Stomach (tissue), 4 donors: ENCODE measurements around the gene TFIP11.

Experiments used
- POLR2A ChIP-seq, 4 donors: fragments of 450-650 bp; IDR thresholded peaks; one replicate each; pipeline ENCODE4 v1.6.1; 2016; ENCODE audit warnings: antibody characterized with exemption in 4 of 4, control low read depth in 2 of 4, mild to moderate bottlenecking in 1 of 4, moderate library complexity in 1 of 4
- POLR2AphosphoS5 ChIP-seq, 3 donors: sonication (generic); formaldehyde crosslinking; IDR thresholded peaks; one replicate each; pipeline ENCODE4 v1.6.1; 2016; ENCODE audit warnings: antibody characterized with exemption in 3 of 3
- TF ChIP-seq, protein P1 (sequence below), 7 experiments: fragments of 450-650 bp in 4 of 7; fragments of 200-600 bp in 3 of 7; sonication (generic) in 3 of 7; IDR thresholded peaks; one replicate each; pipeline ENCODE4 v1.5.1; 2016 to 2019; ENCODE audit warnings: antibody characterized with exemption in 7 of 7, control low read depth in 2 of 7, mild to moderate bottlenecking in 1 of 7

DNA sequence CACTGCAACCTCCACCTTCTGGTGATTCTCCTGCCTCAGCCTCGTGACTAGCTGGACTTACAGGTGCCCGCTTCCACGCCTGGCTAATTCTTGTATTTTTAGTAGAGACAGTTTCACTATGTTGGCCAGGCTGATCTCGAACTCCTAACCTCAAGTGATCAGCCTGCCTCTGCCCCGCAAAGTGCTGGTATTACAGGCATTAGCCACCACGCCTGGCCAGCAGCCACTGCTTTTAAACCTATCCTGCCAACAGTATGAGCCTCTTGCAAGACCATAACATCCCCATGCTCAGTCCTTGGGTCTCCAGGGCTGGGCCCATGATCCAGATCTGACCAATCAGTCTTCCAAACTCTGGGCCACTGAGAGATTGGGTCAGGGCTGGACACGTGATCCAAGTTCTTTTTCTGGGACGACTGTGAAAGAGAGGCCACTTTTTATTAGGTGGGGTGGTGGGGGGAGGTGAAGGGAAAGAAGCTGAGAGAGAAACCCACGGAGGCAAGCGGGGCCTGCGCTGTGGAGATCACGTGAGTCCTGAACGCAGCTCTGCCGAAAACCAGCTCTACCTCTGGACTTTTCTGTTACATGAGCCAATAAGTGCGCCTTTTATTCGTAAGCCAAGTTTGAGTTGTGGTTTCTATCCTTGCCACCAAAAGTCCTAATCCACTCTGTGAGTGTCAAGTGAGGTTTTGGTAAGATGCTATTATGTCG, 65.3 kb downstream of the TFIP11 start:
- TF ChIP-seq, protein P1, sequence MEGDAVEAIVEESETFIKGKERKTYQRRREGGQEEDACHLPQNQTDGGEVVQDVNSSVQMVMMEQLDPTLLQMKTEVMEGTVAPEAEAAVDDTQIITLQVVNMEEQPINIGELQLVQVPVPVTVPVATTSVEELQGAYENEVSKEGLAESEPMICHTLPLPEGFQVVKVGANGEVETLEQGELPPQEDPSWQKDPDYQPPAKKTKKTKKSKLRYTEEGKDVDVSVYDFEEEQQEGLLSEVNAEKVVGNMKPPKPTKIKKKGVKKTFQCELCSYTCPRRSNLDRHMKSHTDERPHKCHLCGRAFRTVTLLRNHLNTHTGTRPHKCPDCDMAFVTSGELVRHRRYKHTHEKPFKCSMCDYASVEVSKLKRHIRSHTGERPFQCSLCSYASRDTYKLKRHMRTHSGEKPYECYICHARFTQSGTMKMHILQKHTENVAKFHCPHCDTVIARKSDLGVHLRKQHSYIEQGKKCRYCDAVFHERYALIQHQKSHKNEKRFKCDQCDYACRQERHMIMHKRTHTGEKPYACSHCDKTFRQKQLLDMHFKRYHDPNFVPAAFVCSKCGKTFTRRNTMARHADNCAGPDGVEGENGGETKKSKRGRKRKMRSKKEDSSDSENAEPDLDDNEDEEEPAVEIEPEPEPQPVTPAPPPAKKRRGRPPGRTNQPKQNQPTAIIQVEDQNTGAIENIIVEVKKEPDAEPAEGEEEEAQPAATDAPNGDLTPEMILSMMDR (IDR thresholded peaks at IDR 0.05) = no peak
- no peak for TF ChIP-seq POLR2A (IDR thresholded peaks at IDR 0.05)
- TF ChIP-seq POLR2AphosphoS5 (IDR thresholded peaks at IDR 0.05) = no peak
